ENCODE results near the gene SNX5.

The SNX5 gene

GRCh38 chr20:17968366-17969277 is at the start of gene SNX5, which contains the start of gene MGME1:
TSS of gene SNX5 (minus strand) at chr20:17968794. CDS start at chr20:17968425, 369 bp downstream.
TSS of gene MGME1 (plus strand) at chr20:17969018. CDS start at chr20:17969860, 842 bp downstream.
- no peak for TF ChIP-seq CTCF (IDR thresholded peaks at IDR 0.05; ENCODE audit: low read depth, low read length, missing control alignments)
- peak; percentile 99 for DNase-seq (ENCODE audit: low read depth)
- in situ Hi-C loops (cut with HindIII; ENCODE audit: low sequenced_read_pairs) = no loop called here
- H3K4me3 ChIP-seq (ENCODE audit: low read depth, low read length) = peak within 1 kb of the TSS; percentile 90

DNA sequence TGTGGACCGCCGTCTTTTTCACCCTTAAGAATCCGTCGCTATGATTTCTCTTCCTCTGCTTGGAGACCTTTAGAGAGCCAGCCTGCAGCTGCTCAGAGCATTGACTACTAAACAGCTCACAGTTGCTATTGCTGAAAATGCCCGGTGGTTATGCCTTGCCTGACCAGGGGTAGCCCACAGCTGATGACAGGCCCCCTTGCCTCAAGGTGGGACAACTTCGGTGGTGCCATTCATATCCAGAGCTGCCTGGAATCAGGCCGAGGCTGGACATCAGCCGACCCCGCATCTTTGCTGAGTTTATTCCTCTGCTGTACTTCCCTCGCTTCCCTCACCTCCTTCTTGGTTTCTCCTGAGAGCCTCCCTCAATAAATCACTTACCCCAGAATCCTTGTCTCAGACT is 49.5 kb upstream of the SNX5 start:
- H3K4me3 ChIP-seq (ENCODE audit: low read depth, low read length) = no peak overlapping the region
- TF ChIP-seq CTCF (IDR thresholded peaks at IDR 0.05; ENCODE audit: low read depth, low read length, missing control alignments) = no peak
- DNase-seq (ENCODE audit: low read depth) = no peak
- in situ Hi-C loops (cut with HindIII; ENCODE audit: low sequenced_read_pairs) = no loop called here

- H3K4me3 ChIP-seq (ENCODE audit: low read depth, low read length) = no peak overlapping the region
- in situ Hi-C loops (cut with HindIII; ENCODE audit: low sequenced_read_pairs) = no loop called here
- TF ChIP-seq CTCF (IDR thresholded peaks at IDR 0.05; ENCODE audit: low read depth, low read length, missing control alignments) = no peak
- DNase-seq (ENCODE audit: low read depth) = no peak
These were observed 48.2 kb upstream of the SNX5 start for GRCh38 chr20:18016772-18017171.

DNA sequence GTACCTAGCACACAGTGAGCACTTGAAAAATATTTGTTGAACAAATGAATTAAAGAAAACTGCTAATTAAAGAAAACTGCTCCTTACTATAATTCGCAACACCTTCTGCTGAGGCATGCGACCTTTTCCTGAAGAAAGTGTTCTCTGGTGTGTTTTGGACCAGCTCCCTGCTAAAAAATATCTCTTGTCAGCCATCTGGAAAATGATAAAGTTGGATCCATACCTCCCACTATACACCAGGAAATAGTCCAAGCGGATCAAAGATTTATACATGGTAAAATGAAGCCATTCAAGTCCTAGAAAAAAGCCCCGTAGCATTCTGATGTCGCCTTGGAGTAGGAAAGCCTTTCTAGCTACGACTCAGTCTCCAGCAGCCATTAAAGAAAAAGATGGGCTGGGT is 45.8 kb upstream of the SNX5 start:
- no peak overlapping the region for H3K4me3 ChIP-seq (ENCODE audit: low read depth, low read length)
- no peak for TF ChIP-seq CTCF (IDR thresholded peaks at IDR 0.05; ENCODE audit: low read depth, low read length, missing control alignments)
- in situ Hi-C loops (cut with HindIII; ENCODE audit: low sequenced_read_pairs) = no loop called here
- DNase-seq (ENCODE audit: low read depth) = no peak

DNA sequence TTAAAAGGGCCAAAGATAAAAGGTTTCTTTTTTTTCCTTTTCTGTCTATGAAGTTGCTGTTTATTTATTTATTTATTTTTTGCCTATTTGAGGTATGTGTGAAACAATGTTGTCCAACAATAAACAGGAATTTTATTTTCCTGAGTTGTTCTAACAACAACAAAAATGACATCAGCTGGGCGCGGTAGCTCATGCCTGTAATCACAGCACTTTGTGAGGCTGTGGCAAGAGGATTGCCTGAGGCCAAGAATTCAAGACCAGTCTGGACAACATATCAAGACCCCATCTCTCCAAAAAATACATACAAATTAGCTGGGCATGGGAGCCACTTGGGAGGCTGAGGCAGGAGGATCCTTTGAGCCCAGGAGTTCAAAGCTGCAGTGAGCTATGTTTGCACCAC is 44.3 kb upstream of the SNX5 start:
- no peak overlapping the region for H3K4me3 ChIP-seq (ENCODE audit: low read depth, low read length)
- DNase-seq (ENCODE audit: low read depth) = no peak
- in situ Hi-C loops (cut with HindIII; ENCODE audit: low sequenced_read_pairs) = no loop called here
- TF ChIP-seq CTCF (IDR thresholded peaks at IDR 0.05; ENCODE audit: low read depth, low read length, missing control alignments) = no peak

GRCh38 chr20:18011951-18012645 is 43.5 kb upstream of the SNX5 start:
- in situ Hi-C loops (cut with HindIII; ENCODE audit: low sequenced_read_pairs) = no loop called here
- TF ChIP-seq CTCF (IDR thresholded peaks at IDR 0.05; ENCODE audit: low read depth, low read length, missing control alignments) = no peak
- H3K4me3 ChIP-seq (ENCODE audit: low read depth, low read length) = no peak overlapping the region
- no peak for DNase-seq (ENCODE audit: low read depth)

All from astrocyte of the cerebellum (primary cell).